Measurements from ENCODE around the gene CCDC167. TPM values are rescaled to one million over a fixed set of nuclear protein-coding genes. Genes with fewer than 3 reads are reported as not detected.

The CCDC167 gene
- total RNA-seq, 2 experiments from 2014 or later: 52.2 to 55.0 TPM

GRCh38 chr6:37524970-37525318 lies 25.3 kb upstream of the CCDC167 start:
- Mint-ChIP-seq H3K4me1 (peaks cover 20% of the 10 kb centered on the region), H3K9me3 (no peaks in the 10 kb centered on the region), H3K27me3 (no peaks in the 10 kb centered on the region), H3K36me3 (ENCODE audit: low read depth) (no peaks in the 10 kb centered on the region), H3K27ac (no peak overlapping the region), H3K4me3 (no peak overlapping the region)
- no peak for DNase-seq
- ChIA-PET CTCF (no interaction called here), POLR2A (no interaction called here)

GRCh38 chr6:37524025-37524969 lies 24.6 kb upstream of the CCDC167 start:
- H3K36me3 Mint-ChIP-seq (ENCODE audit: low read depth): no peaks in the 10 kb centered on the region
- ChIA-PET CTCF (no interaction called here), POLR2A (no interaction called here)
- no peak for DNase-seq
- H3K27ac Mint-ChIP-seq: no peak overlapping the region
- H3K9me3 Mint-ChIP-seq: no peaks in the 10 kb centered on the region
- H3K4me1 Mint-ChIP-seq: peaks cover 22% of the 10 kb centered on the region
- no peaks in the 10 kb centered on the region for H3K27me3 Mint-ChIP-seq
- H3K4me3 Mint-ChIP-seq: no peak overlapping the region

- Mint-ChIP-seq H3K4me3 (no peak overlapping the region), H3K27me3 (no peaks in the 10 kb centered on the region), H3K36me3 (ENCODE audit: low read depth) (peaks cover 2% of the 10 kb centered on the region), H3K27ac (no peak overlapping the region), H3K9me3 (no peaks in the 10 kb centered on the region), H3K4me1 (peaks cover 31% of the 10 kb centered on the region)
- no peak for DNase-seq
- ChIA-PET POLR2A (no interaction called here), CTCF (no interaction called here)
These were observed 23.7 kb upstream of the CCDC167 start for GRCh38 chr6:37523412-37523811.

DNA sequence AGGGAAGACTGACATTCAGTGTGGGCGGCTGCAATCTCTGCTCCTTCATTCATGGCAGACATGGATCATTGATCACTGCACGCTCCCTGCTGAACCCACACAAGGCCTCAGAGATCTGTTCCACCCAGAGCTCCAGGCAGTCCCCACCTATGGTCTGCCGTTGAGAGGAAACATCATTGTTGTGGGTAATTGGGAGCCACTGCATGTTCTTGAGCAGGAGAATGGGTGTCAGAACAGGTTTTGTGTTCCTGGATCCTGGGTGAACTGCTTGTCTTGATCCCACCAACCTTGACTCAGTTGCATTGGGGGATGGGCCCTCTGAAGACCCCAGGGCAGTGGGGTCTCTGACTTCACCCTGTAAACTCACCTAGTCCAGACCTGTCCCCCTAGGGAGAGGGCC lies 23.1 kb upstream of the CCDC167 start:
- H3K27me3 Mint-ChIP-seq: no peaks in the 10 kb centered on the region
- ChIA-PET POLR2A (no interaction called here), CTCF (no interaction called here)
- peaks cover 2% of the 10 kb centered on the region for H3K36me3 Mint-ChIP-seq (ENCODE audit: low read depth)
- no peaks in the 10 kb centered on the region for H3K9me3 Mint-ChIP-seq
- H3K4me3 Mint-ChIP-seq: no peak overlapping the region
- no peak overlapping the region for H3K27ac Mint-ChIP-seq
- no peak for DNase-seq
- H3K4me1 Mint-ChIP-seq: peaks cover 36% of the 10 kb centered on the region

- DNase-seq: no peak
- peaks cover 46% of the 10 kb centered on the region for H3K4me1 Mint-ChIP-seq
These were observed 22.0 kb upstream of the CCDC167 start for GRCh38 chr6:37521674-37522073.

DNA sequence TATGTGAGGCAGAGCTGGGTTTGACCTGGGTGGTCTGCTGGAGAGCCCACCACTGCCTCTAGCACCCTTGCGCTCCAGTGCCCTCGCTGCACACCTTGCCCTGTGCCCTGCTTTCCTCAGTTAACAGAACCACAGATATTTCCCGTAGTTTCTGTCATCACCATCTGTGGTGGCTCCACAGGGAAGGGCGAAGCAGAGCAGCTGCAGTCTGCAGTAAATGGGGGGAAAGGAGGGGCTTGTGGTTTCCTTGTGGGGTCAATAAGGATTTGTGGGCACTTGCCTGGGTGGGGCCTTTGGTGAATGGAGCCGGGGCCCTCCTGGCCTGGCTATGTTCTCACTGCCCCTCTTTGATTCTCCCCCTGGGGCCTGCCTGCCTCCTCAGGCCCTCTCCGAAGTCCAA lies 21.2 kb upstream of the CCDC167 start:
- ChIA-PET POLR2A (no interaction called here), CTCF (no interaction called here)
- Mint-ChIP-seq H3K4me3 (no peak overlapping the region), H3K27me3 (no peaks in the 10 kb centered on the region), H3K36me3 (ENCODE audit: low read depth) (peaks cover 2% of the 10 kb centered on the region), H3K9me3 (no peaks in the 10 kb centered on the region), H3K4me1 (peaks cover 51% of the 10 kb centered on the region), H3K27ac (no peak overlapping the region)
- no peak for DNase-seq

More at GRCh38 chr6:37521674-37522073, 22.0 kb upstream of the CCDC167 start:
- ChIA-PET POLR2A (no interaction called here), CTCF (no interaction called here)
- no peaks in the 10 kb centered on the region for H3K27me3 Mint-ChIP-seq
- no peak overlapping the region for H3K4me3 Mint-ChIP-seq
- peaks cover 2% of the 10 kb centered on the region for H3K36me3 Mint-ChIP-seq (ENCODE audit: low read depth)
- no peaks in the 10 kb centered on the region for H3K9me3 Mint-ChIP-seq
- H3K27ac Mint-ChIP-seq: no peak overlapping the region

- CTCF ChIA-PET: interaction anchor here (0.6 to 1.6 kb wide), 2 partner anchors 18 to 106 kb away, joined by 3 to 4 read pairs; no protein-coding TSS in a partner anchor
- no peaks in the 10 kb centered on the region for H3K27me3 Mint-ChIP-seq
- no peaks in the 10 kb centered on the region for H3K9me3 Mint-ChIP-seq
- no peak for DNase-seq
- POLR2A ChIA-PET: interaction anchor here (0.9 to 6.6 kb wide), 3 partner anchors 16 to 86 kb away, joined by 3 to 225 read pairs (median 4); partner anchors contain the start of genes CCDC167 and CMTR1
- H3K27ac Mint-ChIP-seq: no peak overlapping the region
- peaks cover 2% of the 10 kb centered on the region for H3K36me3 Mint-ChIP-seq (ENCODE audit: low read depth)
- peaks cover 66% of the 10 kb centered on the region for H3K4me1 Mint-ChIP-seq
- H3K4me3 Mint-ChIP-seq: no peak overlapping the region
These were observed 19.8 kb upstream of the CCDC167 start for GRCh38 chr6:37519461-37519860.

DNA sequence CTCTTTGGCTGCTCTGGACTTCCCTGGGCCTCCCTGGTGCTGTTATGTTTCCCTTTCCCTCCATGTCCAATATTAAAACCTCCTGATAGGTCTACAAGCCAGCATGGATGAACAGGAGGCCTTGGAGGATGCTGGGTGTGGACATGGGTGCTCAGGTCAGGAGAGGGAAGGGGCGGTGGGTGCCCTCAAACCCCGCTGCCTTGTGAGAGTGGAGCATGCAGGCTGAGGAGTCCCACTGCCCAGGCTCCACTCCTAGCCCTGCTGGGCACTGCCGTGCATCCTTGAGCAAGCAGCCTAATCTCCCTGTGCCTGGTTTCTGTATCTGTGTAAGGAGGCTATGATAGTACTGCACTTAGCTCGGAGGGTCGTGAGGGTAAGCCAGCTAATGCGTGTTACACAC lies 18.4 kb upstream of the CCDC167 start:
- Mint-ChIP-seq H3K36me3 (ENCODE audit: low read depth) (peaks cover 2% of the 10 kb centered on the region), H3K9me3 (no peaks in the 10 kb centered on the region), H3K4me3 (peak overlapping the region; percentile 78), H3K27me3 (no peaks in the 10 kb centered on the region), H3K27ac (peak overlapping the region; percentile 99), H3K4me1 (peaks cover 76% of the 10 kb centered on the region)
- ChIA-PET CTCF (interaction anchor here (1.6 to 3.9 kb wide), 3 partner anchors 17 to 48 kb away, joined by 3 to 15 read pairs (median 10); no protein-coding TSS in a partner anchor), POLR2A (interaction anchor here (0.6 to 6.6 kb wide), 8 partner anchors 8 to 180 kb away, joined by 3 to 225 read pairs (median 13); partner anchors contain the start of genes CCDC167, CMTR1 and MDGA1)
- no peak for DNase-seq

GRCh38 chr6:37517411-37517812 lies 17.7 kb upstream of the CCDC167 start:
- Mint-ChIP-seq H3K9me3 (no peaks in the 10 kb centered on the region), H3K4me3 (peak overlapping the region; percentile 78), H3K4me1 (peaks cover 76% of the 10 kb centered on the region), H3K27ac (peak overlapping the region; percentile 99), H3K27me3 (no peaks in the 10 kb centered on the region), H3K36me3 (ENCODE audit: low read depth) (peaks cover 2% of the 10 kb centered on the region)
- POLR2A ChIA-PET: interaction anchor here (0.6 to 6.6 kb wide), 14 partner anchors 9 to 469 kb away, joined by 3 to 225 read pairs (median 4); partner anchors contain the start of genes CCDC167, CMTR1 and MDGA1
- CTCF ChIA-PET: interaction anchor here (0.5 to 3.9 kb wide), 10 partner anchors 10 to 498 kb away, joined by 3 to 33 read pairs (median 4); partner anchors contain the start of gene CCDC167
- DNase-seq: peak; percentile 85

GRCh38 chr6:37516920-37517405 lies 17.3 kb upstream of the CCDC167 start:
- H3K27me3 Mint-ChIP-seq: no peaks in the 10 kb centered on the region
- peaks cover 2% of the 10 kb centered on the region for H3K36me3 Mint-ChIP-seq (ENCODE audit: low read depth)
- peak overlapping the region; percentile 78 for H3K4me3 Mint-ChIP-seq
- DNase-seq: peak; percentile 37
- H3K27ac Mint-ChIP-seq: peak overlapping the region; percentile 99
- peaks cover 74% of the 10 kb centered on the region for H3K4me1 Mint-ChIP-seq
- no peaks in the 10 kb centered on the region for H3K9me3 Mint-ChIP-seq
- CTCF ChIA-PET: interaction anchor here (0.6 to 3.9 kb wide), 15 partner anchors 11 to 607 kb away, joined by 3 to 33 read pairs (median 4); partner anchors contain the start of gene CCDC167
- POLR2A ChIA-PET: interaction anchor here (0.6 to 6.6 kb wide), 20 partner anchors 13 to 531 kb away, joined by 3 to 225 read pairs (median 4); partner anchors contain the start of genes CCDC167, CMTR1, MTCH1 and RNF8

DNA sequence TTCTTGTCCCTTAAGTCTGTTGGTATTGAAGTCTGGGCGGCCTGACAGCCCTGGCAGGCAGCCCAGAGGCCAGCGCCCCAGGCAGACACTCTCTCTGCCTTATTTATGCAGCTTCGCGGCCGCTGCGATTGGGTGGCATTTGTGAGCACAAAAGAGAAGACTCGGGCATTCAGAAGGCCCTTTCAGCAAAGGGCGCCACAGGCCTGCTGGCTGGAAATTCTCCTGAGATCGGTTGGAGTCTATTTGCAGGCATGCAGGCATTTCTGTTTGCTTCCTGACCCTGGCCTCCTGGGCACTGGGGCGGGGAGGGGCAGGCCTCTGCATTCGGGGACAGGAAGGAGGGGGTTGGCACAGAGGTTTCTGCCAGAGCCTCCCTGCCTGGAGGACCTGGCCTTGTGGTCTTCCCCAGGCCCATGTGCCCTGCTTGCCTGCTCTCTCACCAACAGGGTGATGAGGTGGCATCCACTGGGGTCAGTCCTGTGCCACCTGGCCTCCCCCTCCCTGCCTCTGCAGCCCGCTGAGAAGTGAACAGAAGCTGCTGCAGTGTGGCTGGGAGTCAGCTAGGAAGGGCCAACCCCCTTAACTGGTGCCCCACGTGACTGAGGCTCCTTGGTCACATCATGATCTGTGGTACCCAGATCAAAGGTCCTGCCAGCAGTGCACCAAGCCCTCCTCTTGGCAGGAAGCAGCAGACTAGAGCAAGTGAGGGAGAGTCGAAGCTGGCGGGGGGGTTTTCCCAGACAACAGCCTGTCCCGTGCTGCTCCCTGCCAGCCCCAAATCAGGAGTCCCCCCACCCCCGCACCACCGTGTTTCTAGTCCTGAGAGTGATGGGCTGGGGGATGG lies 16.6 kb upstream of the CCDC167 start:
- no peaks in the 10 kb centered on the region for H3K27me3 Mint-ChIP-seq
- peak; percentile 89 for DNase-seq
- CTCF ChIA-PET: interaction anchor here (0.6 to 3.9 kb wide), 15 partner anchors 11 to 607 kb away, joined by 3 to 33 read pairs (median 4); partner anchors contain the start of gene CCDC167
- H3K36me3 Mint-ChIP-seq (ENCODE audit: low read depth): peaks cover 2% of the 10 kb centered on the region
- H3K27ac Mint-ChIP-seq: peak overlapping the region; percentile 99
- peaks cover 69% of the 10 kb centered on the region for H3K4me1 Mint-ChIP-seq
- H3K4me3 Mint-ChIP-seq: peak overlapping the region; percentile 78
- H3K9me3 Mint-ChIP-seq: no peaks in the 10 kb centered on the region
- POLR2A ChIA-PET: interaction anchor here (0.5 to 6.6 kb wide), 22 partner anchors 11 to 530 kb away, joined by 3 to 225 read pairs (median 4); partner anchors contain the start of genes CCDC167, CMTR1, MTCH1 and RNF8

- H3K27me3 Mint-ChIP-seq: no peaks in the 10 kb centered on the region
- H3K9me3 Mint-ChIP-seq: no peaks in the 10 kb centered on the region
- peak overlapping the region; percentile 99 for H3K27ac Mint-ChIP-seq
- ChIA-PET CTCF (interaction anchor here (1.8 to 3.9 kb wide), 3 partner anchors 14 to 32 kb away, joined by 5 to 33 read pairs (median 15); partner anchors contain the start of gene CCDC167), POLR2A (interaction anchor here (0.5 to 6.6 kb wide), 14 partner anchors 12 to 467 kb away, joined by 3 to 225 read pairs (median 4); partner anchors contain the start of genes CCDC167, CMTR1, RNF8 and ZFAND3)
- H3K36me3 Mint-ChIP-seq (ENCODE audit: low read depth): peaks cover 2% of the 10 kb centered on the region
- no peak for DNase-seq
- H3K4me3 Mint-ChIP-seq: peak overlapping the region; percentile 78
- peaks cover 65% of the 10 kb centered on the region for H3K4me1 Mint-ChIP-seq
These were observed 16.0 kb upstream of the CCDC167 start for GRCh38 chr6:37515712-37516075.
